ENCODE results near the gene ERC2.

ERC2 gene

DNA sequence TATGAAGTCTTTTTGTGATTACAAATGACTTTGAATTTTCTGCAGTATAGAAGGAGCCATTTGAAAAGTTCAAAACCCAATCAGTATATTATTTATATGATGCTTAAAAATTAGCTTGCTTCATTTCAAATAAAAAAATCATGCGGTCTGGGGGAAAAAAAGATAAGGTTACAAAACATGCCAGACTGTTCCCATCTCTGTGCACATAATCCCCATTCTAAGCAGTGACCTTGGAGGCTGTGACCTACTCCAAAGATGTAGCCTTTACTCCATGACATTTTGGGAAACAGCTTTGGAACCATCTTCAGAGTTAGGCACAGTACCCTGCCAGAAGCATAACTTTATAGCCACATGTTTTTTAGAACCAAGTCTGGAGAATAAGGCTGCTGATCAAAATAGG lies 533.5 kb downstream of the ERC2 start:
- no peak for DNase-seq (ENCODE audit: low read depth in 2 of 2)

DNA sequence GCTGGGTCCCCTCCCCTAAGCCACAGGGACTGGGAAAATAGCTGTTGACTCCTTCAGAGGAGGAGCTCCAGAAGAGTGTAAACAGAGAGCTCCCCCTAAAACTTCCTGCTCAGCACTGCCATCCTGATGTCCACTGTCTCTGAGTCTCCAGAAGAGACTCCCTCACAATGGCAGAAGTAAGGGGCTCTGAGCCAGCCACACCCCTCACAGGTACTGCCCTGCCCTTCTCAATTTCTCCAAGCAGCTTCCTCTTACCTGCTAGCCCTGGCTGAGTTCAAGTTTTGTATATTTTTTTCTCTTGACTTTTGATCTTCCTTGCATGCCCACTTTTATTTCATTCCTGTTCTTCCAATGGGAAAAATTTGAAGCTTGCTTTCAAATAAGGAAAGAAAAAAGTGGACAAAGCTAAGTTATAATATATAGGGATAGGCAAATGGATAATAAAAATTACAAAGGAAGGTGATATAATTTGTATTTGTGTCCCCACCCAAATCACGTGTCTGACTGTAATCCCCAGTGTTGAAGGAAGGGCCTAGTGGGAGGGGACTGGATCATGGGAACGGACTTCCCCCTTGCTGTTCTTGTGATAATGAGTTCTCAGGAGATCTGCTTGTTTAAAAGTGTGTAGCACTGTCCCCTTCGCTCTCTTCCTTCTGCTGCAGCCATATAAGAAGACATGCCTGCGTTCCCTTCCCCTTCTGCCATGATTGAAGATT lies 539.0 kb downstream of the ERC2 start:
- DNase-seq (ENCODE audit: low read depth in 2 of 2): no peak

DNA sequence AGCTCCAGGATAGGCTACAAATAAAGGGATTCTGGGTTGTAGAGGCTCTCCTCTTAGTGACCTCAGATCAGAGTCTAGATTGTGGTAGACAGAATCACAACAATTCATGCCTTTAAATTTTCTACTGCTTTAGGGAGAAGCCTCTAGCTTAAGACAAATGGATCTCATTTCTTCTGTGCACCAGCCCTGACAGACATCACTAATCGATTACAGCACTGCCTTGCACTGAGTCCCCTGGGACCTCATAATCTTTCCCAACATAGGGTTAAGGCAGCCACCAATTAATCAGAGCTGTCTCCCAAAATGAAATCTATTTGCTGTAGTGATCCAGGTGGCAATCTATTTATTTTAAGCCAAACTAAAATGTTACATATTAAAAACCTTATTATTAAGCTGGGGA lies 544.6 kb downstream of the ERC2 start:
- DNase-seq (ENCODE audit: low read depth in 2 of 2): no peak

DNA sequence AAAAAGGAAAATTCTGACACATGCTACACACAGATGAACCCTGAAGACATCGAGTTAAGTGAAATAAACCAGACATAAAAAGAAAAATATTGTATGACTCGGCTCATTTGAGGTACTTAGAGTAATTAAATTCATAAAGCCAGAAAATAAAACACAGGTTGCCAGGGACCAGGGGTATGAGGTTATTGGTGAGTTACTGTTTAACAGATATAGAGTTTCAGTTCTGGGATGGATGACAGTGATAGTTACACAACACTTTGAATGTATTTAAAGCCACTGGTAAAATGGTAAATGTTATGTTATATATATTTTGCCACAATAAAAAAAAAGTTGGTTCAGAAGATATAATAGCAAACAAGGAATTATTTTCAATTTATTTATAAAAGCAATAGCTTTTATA lies 545.1 kb downstream of the ERC2 start:
- DNase-seq (ENCODE audit: low read depth in 2 of 2): no peak

DNA sequence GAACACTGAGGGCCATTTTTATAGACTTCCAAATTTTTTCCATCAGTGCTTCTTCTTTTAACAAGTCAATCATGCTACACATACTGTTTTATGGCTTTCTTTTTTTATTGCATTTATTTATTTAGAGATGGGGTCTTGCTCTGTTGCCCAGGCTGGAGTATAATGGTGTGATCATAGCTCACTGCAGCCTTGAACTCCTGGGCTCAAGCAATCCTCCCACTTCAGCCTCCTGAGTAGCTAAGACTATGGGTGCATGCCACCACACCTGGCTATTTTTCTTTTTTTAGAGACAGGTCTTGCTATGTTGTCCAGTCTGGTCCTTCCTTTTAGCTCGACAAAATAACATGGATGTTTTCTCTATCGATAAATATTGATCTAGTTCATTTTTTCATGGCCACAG lies 555.4 kb downstream of the ERC2 start:
- no peak for DNase-seq (ENCODE audit: low read depth in 2 of 2)

DNA sequence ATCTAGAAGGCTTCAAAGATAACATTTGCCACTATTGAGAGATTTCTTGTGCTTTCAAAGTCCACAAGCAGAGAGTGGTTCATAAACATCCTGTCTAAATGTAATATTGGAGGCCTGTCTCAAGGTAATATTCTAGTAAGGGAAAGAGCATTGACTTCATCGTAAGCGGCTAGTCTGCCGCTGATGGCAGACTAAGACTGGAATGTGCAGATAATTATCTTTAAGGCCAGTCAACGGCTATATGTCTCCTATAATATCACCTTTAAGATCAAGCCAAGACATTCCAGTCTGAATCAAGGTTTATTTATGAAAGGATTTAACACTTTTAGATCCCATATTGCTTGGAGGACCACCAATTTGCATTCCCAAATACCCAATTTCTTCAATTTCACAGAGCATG lies 557.0 kb downstream of the ERC2 start:
- DNase-seq (ENCODE audit: low read depth in 2 of 2): no peak

DNA sequence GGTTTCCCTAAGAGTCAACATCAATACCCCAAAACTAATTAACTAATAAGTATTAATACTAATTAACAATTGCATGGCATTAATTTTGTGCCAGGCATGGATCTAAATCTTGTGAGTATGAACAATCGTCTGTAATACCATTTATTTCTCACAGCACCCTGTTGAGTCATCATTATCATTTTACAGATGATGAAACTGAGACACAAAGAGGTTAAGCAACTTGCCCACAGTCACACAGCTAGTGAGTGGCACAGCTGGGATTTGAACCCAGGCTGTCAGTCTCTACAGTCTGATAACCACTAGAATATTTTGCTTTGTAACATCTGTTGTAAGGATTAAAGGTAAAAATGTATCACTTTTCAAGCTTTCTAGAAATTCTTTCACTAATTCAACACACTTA lies 557.7 kb downstream of the ERC2 start:
- DNase-seq (ENCODE audit: low read depth in 2 of 2): no peak

DNA sequence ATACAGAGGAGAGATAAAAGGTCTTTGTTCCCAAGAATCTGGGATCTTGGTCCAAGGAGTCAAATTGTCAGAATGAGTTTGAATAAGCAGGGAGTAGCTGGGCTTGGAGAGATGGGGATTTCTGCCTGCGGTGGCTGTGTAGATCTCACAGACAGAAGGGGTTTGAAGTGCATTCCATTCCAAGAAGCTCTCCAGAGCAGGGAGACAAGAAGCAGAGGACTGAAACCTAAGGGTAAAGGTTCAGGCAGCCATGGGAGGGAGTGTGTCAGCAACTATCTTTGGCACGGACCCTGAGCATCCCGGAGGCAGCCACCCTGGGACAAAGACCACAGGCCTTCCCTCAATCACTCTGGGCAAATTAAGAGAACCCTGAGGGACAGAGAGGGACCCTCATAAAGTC lies 558.9 kb downstream of the ERC2 start:
- DNase-seq (ENCODE audit: low read depth in 2 of 2): no peak

DNA sequence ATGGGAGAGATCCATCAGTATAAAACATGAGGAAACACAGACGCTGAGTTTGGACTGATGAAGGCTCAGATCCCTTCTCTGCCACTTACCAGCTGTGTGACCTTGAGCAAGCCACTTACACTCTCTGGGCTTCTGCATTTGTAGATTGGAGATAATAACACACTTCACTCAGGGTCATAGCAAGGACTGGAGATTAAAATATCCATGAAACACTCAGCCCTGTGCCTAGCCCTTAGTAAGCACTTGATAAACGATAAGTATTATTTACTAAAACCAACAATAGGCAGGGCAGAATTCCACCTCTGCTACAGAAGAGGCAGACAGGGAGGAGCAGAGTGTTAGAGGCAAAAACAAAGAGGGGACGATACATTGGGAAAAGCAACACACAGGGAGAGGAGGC lies 560.7 kb downstream of the ERC2 start:
- DNase-seq (ENCODE audit: low read depth in 2 of 2): no peak

DNA sequence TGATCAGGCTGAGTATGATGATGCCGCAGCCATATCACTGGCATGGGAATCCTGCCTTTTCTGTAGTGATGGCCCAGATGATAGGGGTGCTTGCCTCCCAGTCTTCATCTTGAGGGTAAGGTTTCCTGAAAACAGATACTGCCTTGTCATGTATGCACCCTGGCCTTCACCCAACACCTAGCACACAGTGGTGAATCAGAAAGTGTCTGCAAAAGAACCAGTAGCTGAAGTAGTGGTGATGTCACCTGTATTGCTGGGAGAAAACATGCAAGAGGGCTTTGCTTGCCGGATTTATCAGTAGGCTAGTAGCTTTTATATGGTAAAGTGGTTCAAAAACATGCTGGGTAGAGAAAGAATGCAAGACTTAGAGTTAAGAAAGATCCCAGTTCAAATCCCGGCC lies 561.4 kb downstream of the ERC2 start:
- no peak for DNase-seq (ENCODE audit: low read depth in 2 of 2)

DNA sequence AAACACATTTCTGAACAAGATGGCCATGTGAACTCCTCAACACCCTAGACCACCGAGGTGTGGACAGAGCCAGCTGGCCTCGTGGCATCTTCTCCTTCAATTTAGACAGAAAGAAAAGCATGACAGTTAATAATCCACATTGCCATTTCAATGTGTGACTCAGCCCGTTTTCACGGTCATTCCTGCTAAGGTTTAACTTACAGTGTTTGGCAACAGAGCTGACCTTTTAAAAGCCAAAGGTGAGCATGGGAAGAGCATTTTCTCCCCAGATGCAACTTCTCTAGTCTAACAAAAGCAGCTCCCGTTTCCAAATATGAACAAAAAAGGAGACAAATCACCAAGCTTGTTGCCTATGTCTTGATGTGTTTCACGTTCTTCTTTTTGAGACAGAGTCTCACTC lies 563.6 kb downstream of the ERC2 start:
- no peak for DNase-seq (ENCODE audit: low read depth in 2 of 2)

DNA sequence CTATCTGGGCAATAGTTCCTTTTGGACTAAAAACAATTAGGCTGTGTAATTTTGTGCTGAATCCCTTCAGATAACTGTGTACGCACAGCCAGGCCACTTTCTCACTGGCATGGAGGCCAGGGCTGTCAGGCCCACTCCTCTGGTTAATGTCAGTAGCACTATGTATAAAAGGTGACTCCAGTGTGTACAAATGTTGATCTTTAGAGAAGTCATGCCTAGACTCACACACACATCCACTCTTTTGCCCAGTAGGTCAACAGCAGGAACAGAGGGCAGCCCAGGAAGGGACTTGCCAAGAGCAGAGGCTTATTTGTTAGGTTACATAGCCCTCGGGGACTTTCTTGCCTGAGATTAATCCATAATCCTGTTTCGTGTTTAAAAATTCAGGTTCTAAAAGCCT lies 564.6 kb downstream of the ERC2 start:
- DNase-seq (ENCODE audit: low read depth in 2 of 2): no peak

DNA sequence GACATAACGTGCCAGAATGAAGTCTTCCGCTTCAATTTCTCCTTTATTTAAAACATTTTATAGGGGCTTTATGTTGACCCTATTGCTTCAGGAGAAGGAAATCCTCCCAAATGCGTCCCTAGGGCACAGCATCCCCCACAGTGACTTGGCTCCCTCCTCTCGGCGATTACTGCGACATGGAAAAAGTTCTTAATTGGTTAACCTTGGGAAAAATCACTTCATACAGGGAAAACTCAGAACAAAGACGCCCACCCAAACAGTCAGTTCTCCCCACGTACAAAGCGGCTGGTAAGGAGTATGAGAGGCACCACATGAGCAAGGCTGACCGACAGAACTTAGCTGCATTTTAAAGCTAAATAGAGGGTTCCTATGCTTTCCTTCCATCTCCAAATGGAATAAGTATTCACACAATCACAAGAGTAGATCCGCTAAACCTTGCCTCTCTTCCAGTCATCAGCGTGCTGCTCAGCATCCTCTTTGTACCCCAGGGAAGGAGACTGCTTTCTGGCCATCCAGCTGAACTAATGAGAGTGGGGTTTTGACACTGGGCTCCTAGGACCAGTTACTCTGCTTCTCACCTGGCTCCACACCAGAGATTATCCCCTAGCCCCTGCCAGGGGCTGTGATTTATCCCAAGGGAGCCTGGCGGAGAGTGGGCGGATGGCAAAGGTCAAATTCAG lies 565.9 kb downstream of the ERC2 start:
- DNase-seq (ENCODE audit: low read depth in 2 of 2): no peak

DNA sequence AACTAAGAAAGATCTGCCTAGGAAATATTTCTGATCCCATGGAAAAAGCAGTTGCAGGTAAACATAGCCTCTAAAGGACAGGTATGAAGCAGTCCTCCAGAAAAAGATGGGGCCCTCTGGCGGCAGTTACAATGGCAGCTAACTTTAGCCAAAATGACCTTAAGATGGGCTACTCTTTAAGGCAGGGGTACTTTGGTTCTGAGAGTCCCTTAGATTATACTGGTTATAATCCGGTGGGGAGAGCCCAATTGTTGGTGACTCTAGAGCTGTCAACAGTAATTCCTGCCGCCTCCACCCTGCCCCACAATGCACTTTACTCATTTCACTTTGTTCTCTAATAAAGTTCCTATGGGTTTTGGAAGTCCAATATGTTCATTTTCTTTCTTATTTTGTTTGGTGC lies 568.4 kb downstream of the ERC2 start:
- no peak for DNase-seq (ENCODE audit: low read depth in 2 of 2)

DNA sequence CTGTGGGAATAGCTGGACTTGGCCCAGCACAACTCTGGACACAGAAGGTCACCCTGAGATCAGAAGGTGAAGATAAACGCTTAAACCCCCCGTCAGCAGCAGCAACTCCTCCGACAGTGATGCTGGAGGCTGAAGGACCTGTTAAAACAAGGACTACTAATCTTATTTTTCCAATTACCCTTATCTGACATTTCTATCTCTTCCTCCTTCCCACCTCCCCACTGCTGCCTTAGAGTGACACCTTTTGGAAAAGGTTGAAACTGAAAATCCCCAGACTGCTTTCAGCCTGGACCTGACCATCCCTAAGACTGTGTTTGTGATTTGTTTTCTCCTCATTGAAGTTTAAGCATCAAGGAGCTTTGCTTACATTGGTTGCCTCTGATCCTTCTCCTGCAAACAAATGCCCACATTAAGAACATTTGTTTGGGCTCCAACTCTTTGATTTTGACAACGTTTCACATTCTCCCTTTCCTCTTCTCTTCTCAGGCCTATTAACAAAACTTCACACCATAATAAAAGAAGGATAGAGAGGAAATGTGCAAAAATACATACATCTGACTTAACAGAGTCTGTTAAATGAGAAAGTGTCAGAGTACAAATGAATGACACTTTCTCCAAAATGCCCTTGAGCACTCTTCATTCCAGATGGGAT lies 570.6 kb downstream of the ERC2 start:
- no peak for DNase-seq (ENCODE audit: low read depth in 2 of 2)

DNA sequence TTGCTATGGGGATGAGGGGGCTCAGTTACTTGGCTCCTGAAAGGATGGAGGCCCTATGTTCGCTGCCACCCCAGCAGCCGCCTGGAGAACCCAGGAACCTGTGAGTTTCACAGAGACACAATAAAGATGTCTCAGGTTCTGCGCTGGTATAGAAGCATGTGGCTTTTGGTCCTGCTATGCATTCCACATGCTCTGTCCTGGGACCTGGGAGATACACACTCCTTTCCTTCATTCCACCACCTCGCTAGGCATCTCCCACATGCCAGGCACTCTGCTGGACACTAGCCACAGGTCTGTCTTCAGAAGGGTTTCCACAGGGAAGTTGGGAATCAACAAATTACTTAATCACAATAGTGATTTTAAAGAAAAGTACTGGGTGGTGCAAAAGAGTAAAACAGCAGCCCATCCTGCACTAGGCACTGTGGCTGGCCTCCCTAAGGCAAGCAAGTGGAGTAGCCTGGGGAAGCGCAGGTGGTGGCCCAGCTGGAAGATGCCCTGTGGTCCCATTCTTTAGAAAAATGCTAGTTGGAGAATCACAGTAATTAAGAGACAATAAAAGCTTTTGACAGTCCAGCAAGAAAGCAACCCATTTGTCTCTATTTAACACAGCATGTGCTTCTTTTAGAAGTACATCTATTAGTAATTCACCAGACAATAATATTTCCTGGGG lies 572.2 kb downstream of the ERC2 start:
- no peak for DNase-seq (ENCODE audit: low read depth in 2 of 2)

DNA sequence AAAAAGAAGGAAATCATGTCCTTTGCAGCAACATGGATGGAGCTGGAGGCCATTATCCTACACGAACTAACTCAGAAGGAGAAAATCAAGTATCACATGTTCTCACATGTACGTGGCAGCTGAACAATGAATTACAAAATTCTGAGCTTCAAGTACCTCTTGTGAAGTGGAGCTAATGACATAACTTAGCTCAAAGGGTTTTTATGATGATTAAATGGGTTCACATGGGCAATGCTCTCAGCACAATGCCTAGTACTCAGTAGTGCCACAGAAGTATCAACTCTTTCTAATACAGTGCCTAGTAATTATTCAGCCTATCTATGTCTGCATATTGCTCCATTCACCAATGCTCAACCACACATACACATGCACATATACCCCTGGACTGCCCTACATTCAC lies 573.7 kb downstream of the ERC2 start:
- no peak for DNase-seq (ENCODE audit: low read depth in 2 of 2)

DNA sequence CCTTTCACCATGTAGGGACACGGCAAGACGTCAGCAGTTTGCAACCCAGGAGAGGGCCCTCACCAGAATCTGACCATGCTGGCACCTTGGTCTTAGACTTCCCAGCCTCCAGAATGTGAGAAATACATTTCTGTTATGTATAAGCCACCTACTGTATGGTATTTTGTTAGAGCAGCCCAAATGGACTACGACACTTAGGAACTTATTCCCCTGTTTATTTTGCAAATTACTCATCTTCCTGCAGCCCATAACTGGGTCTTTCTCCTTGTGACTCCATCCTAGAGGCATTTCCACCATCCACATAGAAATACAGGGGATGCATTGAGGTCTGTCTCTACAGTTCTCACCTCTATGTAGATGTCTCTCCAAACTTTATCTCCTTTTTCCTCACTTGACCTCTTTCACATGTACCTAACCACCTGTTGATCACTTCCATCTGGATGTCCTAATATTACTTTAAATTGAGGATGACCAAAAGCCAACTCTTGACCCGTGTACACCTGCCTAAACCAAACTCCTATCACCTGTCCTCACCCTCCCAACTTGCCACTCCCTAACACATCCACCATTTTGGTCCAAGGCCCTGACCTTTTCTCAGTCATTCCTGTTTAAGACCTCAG lies 575.1 kb downstream of the ERC2 start:
- DNase-seq (ENCODE audit: low read depth in 2 of 2): no peak

DNA sequence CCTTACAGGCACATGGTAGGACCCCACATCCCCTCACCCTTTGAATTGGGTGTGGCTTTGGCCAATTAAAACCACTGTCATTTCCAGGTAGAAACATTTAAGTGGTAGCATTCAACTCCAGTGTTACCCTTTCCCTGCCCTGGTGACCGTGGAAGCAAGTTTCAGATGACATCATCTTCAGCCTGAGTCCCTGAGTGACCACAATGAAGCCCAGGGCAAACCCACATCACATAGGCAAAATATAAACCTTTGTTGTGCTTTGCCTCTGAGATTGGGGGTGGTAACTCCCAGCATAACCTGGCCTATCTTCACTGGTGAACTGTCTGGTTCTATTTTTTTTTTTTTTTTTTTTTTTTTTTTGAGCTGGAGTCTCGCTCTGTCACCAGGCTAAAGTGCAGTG lies 577.2 kb downstream of the ERC2 start:
- DNase-seq (ENCODE audit: low read depth in 2 of 2): no peak

DNA sequence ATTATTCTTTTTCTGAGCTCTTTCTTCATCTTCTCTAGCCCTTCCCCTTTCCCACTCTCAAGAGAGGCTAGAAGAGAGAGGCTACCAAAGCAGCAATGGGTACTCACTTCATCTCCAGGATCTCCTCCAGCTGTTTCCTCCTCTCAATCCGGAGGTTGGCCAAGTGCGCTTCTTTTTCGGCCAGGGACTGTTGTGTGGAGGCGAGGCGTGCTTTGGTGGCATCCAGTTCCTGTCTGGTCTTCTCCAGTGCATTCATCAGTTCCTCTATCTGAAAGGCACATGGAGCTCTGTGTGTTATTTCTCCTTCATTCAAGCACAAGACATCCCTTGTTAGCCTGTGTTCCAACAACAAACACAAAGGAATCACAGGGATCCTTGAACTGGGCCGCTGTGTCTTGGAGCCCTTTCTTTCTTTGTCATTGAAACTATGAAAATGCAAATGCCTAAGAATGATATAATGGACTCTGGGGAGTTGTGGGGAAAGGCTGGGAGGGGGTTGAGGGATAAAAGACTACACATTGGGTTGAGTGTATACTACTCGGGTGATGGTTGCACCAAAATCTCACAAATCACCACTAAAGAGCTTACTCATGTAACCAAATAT lies 579.9 kb downstream of the ERC2 start:
- no peak for DNase-seq (ENCODE audit: low read depth in 2 of 2)

DNA sequence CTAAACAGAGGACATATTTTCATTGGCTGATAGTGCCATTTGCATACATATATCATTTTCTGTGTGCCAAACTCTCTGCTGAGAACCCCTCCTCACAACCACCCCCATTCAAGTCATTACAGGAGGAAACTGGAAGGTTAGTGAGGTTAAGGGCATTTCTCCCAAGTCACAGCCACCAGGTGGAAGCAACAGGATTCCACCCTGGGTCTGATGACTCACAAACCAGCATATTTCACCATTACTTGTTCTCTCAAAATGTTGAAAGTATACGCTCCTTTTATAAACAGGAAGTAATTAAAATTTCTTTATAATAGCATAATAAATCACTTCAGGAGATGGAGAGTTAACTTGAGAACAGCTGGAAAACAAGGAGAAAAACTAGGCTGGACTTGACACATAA lies 582.5 kb downstream of the ERC2 start:
- DNase-seq (ENCODE audit: low read depth in 2 of 2): no peak

Data from stimulated activated CD4-positive, alpha-beta T cell treated with anti-CD3 and anti-CD28 coated beads, Interleukin-1b, Interleukin-23, amount 100 ng/mL, for 1 hour (primary cell).